Stimulated activated CD4-positive, alpha-beta T cell treated with anti-CD3 and anti-CD28 coated beads, Interleukin-4, amount 100 ng/mL, for 24 hours (primary cell): ENCODE measurements around the gene TMEM121.

Experiments used
- DNase-seq: peaks from one replicate; pipeline ENCODE4 v3.0.0-alpha.2; 2020

The TMEM121 gene

DNA sequence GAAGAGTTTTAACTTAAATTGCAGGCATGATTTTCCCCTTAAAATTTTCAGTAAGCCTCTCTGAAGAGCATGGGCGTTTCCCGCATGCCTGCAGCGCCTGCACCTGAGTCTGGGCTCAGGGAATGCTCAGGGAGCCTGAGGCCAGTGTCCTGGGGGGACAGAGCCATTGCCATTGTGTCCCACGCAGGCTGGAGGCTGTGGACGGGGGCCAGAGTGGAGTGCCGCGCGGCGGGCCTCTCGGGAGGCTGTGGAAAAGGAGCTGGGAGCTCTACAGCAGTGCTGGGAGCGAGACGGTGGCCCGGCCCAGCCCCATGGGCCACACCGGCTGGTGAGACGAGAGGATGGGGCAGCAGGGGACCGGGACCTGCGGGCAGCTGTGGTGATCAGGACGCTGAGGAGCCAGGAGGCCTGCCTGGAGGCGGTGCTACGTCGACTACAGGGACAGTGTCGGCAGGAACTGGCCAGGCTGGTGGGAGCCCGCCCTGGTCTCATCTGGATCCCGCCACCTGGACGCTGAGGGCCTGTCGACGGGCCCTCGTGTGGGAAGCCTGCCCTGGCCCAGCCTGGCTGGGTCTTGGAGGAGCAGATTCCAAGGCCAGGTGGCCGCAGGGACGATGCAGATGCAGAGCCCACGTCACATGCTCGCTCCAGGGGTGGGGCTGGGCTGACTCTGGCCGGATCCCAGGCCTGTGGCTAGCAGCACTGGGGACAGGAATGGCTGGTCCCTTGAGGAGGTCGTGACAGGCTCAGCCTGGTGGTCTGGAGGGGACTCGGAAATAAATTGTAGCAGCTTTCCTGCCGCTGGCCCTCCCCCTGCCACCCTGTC, 27.7 kb upstream of the TMEM121 start:
- no peak for DNase-seq

DNA sequence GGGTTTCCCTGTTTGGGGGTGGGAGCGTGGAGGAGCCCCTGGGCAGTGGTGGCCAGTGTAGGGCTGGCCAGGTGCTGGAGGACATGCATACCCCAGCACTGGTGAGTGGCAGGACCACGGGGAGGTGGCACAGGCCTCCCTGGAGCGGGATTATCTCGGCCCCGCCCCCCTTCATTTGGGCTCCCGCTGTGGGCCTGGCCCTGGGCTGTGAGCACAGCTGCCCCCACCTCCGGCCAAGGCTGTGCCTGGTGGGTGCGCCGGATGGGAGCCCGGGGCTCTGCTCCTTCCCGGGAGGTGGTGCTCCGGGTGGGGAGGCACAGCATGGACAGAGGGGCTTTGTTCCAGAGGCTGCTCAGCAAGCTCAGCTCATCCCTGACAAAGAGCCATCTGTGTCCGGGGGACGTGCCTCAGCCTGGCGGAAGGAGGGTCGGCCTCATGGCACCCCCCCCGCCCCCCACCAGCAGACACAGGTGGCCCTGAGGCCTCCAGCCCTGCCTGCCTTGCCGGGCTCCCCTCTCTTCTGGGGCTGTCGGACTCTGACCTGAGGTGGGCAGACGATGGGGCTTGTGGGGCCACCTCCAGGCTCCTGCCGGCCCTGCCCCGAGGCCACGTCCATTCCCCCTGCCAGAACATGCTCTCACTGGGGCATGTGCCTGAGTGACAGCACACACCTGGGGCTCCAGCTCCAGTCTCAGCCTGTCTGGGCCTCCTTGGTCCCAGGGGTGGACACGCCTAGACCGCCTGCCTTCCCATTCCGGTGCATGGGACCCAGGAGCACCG, 26.9 kb upstream of the TMEM121 start:
- DNase-seq: no peak

DNA sequence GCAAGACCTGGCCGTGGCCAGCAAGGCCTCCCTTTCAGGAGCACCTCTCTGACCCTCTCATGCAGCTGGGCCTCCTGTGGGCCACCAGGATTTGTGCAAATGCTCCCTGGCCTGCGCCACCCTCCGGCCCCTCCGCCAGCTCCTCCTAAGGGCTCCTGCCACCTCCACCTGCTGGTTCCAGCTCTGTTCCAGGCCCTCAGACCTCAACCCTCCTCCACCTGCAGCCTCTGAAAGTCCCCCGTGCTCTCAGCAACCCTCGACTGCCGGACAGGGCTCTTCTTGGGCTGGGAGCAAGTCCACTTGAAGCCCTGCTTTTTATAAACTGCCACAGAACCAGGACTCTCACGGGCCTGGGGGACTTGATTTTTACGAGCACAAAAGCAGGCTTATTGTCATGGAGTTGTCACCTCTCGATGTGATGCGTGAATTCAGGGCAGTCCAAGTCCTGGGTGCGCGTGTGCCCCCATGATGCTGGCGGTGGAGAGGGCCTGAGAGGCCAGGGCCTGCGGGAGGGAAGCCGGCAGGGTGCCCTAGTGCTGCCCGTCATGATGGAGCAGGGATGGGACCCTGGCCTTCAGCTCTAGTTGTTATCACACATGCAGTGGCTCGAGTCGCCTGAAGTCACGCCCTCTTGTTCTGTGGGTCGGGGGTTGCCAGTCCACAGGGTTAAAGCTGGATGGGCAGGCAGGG, 26.2 kb upstream of the TMEM121 start:
- DNase-seq: no peak

DNA sequence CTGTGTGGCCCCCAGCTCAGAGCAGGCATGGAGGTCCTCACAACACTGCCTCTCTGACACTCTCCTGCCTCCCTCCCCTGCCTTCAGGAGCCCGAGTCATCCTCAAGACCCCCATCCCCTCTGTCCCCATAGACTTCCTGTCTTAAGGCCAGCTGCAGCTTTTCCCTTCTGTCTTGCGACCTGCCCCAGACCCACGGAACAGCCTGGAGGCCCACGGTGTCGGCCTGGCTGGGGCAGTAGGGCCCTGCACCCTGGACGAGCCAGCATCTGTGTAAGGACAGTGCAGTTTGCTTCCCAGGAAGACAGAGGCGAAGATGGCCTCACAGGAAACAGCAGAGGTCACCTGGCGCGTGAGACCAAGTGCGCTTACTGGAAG, 25.7 kb upstream of the TMEM121 start:
- DNase-seq: no peak

DNA sequence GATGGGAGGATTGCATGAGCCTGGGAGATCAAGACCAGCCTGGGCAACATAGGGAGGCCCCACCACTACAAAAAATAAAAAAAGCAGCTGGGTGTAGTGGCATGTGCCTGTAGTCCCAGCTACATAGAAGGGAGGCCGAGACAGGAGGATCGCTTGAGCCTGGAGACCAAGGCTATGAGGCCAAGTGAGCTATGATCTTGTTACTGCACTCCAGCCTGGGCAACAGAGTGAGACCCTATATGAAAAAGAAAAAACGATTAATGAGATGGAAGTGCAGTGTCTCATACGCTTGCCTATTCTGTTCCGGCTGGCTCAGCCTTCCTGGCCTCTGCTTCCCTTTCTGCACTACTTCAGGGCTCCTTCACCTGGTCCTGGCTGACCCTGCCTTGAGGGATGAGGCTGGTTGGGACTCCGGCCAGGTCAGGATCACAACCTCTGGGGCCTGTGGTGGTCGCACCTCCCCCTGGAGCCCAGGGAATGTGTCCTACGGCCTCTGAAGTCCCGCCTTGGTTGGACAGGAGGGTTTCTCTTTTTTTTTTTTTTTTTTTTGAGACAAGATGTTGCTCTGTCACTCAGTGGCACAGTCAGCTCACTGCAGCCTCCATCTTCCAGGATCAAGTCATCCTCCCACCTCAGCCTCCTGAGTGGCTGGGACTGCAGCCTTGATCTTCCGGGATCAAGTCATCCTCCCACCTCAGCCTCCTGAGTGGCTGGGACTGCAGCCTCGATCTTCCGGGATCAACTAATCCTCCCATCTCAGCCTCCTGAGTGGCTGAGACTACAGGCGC, 24.7 kb upstream of the TMEM121 start:
- DNase-seq: no peak

DNA sequence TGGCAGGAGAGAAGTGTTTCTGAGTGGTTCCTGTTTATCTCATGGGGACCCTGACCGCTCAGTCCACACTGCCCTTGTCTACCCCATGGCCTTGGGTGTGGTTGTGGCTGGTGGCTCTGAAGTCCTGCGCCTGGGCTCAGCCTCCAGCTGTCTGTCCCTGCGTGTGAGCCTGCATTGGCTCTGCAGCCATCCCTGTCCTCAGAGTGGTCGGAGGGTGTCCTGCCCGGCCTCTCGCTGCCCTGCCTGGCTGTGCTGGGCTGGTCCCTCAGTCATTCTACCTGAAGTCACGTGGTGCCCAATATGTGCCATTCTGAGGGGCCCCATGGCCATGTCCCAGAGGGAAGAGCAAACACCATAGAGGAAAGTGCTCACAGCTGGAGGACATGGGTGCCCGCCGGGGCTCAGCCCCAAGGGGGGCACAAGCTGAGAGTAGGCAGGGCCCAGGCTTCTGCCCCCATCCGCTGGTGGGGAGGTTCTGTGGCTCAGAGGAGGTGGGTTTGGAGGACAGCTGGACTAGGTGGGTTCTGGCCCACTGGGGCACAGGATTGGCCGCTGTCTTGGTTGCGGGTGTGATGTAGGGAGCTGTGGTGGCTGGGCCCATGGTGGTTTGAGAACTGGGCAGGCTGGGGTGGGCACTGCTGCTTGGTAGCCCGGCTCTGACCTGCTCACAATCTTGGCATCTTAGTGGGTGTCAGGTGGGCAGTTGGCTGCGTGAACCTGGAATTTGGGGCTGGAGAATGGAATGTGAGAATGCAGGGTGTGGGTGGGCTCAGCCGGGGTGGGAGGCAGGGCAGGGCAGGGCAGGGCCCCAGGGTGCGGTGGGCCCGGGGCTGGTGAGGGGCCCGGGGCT, 23.7 kb upstream of the TMEM121 start:
- no peak for DNase-seq

DNA sequence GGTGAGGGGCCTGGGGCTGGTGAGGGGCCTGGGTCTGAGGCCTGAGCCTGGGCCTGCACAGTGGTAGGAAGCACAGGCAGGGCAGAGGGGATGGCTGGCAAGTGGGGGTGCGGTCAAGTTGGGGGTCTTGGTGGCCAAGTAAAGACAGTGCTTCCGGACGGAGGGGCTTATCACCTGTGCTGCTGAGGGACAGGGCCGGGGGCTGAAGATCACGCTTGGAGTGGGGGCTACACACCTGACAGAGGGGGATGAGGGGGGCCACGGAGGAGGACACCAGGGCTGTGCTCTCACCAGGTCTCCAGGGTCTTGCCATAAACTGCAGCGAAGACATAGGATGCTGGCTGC, 23.1 kb upstream of the TMEM121 start:
- DNase-seq: no peak

DNA sequence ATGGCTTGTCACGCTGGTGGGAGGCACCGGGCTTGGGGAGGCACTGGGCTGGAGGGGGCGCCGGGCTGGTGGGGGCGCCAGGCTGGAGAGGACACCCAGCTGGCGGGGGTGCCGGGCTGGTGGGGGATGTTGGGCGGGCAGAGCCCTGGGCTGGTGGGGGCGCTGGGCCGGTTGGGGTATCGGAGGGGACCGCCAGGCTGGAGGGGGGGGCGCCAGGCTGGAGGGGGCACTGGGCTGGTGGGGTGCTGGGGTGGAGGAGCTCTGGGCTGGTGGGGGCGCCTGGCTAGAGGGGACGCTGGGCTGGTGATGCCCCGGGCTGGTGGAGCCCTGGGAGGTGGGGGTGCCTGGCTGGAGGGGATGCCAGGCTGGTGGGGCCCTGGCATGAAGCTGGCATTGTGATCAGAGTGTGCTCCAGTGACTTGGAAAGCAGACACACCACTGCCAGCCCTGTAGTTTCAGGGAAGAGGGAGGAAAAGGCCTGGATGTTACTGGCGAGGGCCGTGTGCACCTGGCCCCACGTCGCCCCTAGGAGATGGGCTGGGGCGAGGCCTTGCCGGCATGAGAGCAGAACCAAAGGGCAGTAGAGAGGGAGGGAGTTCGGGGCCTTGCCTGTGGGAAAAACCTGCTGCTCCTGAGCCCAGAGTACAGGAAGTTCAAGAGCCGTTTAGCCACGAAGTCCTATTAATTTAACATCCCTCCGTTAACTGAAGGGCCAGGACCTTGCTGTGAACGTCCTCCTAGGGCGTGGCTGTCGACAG, 22.3 kb upstream of the TMEM121 start:
- no peak for DNase-seq

DNA sequence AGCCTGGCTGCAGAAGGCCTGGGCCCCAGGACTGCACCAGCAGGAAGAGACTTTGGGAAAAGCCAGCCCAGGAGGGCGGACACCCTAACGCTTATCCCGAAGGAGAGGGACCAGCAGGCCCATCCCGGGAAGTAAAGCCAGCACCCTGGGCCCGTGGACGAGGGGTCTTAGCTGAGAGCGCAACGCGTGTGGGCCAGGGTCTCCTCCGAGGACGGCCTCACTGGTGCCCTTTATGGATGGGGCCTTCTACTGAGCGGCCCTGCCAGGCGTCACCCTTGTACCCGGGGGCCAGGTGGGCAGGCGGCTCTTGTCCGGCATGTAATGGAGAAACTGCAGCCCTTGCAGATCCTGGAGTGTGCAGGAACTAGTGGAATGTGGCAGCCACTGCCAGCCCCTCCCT, 21.3 kb upstream of the TMEM121 start:
- no peak for DNase-seq

DNA sequence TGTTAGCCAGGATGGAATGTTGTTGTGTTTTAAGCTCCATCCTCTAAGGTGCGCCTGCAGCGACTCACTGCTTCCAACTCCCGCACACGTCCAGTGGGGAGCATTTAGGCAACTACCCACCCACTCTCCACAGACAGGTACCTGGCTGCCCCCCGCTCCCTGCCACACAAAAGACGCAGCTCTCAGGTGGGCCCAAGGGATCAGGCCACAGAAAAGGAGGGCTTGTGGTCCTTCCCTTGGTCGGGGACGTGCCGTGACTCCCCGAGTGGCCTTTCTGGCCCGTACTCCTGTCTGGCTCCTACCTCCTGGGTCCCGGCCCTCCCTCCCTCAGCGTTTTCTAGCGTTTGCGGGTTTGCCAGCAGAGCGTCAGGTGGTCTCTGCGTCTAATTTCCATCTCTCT, 19.1 kb upstream of the TMEM121 start:
- no peak for DNase-seq

DNA sequence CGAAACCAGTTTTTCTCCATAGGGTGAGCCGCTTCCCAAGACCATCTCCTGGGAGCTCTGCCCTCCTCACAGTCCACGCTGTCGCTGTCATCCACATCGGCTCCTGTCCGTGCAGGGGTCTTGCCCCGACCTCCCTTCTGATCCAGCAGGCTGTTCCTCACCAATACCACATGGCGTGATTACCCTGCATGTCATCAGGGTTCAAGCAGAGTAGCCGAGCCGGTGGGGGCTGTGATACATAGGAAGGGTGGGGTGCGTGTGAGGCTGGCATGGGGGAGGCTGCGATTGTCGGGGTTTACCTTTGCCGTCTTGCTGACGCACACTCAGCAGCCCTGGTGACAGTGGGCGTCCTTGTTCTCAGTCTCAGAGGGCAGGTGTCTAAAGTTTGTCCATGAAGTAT, 18.3 kb upstream of the TMEM121 start:
- DNase-seq: no peak

DNA sequence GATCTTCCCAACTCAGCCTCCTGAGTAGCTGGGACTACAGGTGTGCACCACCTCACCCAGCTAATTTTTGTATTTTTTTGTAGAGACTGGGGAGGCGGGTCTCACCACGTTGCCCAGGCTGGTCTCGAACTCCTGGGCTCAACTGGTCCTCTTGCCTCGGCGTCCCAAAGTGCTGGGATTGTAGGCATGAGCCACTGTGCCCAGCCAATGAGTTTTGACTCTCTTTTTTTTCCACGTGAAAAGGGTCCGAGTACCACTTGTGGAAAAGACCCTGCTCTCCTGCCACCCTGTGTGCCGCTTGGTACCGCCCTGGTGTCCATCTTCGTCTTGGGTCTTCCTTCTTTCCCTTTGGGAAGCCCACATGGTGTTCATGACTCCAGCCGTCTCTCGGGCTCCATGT, 17.8 kb upstream of the TMEM121 start:
- no peak for DNase-seq

DNA sequence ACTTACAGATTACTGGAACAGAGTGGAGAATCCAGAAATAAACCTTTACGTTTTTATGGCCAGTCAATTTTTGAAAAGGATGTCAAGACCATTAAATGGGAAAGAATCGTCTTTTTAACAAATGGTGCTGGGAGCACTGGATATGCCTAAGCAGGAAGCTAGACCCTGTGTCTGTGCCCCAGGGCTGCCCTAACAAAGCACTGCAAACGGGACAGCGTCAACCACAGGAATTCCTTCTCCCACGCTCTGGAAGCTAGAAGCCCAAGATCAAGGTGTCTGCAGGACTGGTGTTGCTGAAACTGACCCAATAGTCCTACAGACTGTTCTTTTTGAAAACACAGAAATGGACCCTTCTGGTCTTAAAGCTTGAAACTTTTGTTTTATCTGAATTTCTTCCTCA, 9.3 kb upstream of the TMEM121 start:
- no peak for DNase-seq

DNA sequence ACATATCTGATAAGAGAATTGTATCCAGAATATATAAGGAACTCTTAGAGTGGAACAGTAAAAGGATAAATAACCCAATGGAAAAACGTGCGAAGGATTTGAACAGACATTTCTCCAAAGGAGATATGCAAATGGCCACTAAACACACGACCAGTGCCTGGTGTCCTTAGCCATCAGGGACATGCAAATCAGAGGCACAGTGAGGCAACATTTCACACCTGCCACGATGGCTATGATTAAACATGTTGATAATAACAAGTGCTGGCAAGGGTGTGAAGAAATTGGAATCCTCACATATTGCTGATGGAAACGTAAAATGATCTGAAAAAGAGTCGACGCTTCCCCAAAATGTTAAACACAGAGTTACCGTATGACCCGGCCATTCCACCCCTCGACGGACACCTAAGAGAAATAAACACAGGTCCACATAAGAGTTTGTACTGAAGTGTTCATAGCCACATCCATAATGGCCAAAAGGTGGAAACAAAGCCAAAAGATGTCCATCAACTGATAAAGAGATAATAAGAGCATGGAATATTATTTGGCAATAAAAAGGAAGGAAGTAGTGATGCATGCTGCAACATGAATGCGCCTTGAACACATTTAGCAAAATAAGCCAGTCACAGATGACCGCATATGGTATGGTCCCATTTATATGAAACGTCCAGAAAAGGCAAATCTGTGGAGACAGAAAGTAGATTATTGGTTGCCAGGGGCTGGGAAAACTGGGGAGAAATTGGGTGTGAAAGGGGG, 6.3 kb upstream of the TMEM121 start:
- no peak for DNase-seq

DNA sequence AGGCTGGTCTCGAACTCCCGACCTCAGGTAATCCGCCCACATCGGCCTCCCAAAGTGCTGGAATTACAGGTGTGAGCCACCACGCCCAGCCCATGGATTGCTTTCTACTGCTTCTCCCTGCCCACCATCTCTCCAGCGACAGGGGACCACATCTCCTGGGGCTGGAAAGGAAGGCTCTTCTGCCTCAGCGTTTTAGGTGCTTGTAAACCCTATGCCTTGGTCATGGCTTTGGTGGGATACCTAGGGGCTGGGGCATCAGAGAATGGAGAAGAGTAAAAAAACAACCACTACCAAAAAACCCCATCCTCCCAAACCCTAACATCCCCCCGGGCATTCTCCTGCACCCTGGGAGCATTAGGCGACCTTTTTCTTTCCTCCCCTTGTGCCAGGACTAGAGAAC, 1.1 kb upstream of the TMEM121 start:
- DNase-seq: no peak

DNA sequence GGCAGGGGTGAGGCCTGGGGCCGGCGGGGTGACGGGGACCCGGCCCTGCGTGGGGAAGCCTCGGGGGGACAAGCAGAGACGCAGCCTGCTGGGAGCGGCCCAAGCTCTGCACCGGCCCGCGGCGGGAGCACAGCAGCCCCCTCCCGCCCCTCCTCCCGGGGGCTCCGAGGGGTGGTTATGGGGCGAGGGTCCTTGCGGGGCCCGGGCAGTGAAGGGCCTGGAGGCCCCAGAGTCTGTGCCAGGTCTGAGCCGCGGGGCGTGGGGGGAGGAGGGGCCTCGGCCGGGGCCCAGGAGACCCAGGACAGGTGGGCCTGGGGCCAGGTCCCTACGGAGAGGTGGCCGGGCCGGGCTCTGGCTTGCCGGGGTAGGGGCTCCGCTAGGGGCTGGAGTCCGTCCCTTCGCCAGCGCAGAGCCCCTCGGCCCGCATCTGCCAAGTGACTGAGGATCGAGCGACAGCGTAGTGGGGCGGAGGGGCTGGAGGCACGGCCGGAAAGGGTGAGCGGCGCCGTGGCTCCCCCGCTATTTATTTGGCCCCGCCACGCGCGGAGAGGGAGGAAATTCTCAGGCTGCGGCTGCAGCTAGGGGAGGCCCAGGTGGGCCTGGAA, 495 bp downstream of the TMEM121 start:
- no peak for DNase-seq

DNA sequence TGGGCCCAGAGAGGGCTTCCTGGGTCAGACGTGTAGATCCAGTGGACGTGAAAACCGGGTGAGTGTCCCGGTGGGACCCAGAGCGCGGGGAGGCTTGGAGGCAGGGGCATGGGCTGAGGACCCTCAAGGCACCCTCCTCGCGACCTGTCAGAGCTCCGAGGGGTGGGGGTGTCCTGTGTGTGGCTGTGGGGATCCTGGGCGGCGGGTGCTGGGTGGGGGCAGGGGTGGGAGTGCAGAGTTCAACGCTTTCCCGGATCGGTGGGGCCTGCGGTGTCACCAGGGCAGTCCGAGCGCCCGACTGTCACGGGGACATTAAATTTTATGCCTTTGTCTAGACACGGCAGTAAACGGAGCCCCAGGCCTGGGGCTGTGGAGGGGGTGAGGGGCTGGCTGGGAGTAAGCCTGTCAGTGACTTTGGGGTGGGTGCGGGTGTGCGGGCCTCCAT, 1.0 kb downstream of the TMEM121 start:
- no peak for DNase-seq

DNA sequence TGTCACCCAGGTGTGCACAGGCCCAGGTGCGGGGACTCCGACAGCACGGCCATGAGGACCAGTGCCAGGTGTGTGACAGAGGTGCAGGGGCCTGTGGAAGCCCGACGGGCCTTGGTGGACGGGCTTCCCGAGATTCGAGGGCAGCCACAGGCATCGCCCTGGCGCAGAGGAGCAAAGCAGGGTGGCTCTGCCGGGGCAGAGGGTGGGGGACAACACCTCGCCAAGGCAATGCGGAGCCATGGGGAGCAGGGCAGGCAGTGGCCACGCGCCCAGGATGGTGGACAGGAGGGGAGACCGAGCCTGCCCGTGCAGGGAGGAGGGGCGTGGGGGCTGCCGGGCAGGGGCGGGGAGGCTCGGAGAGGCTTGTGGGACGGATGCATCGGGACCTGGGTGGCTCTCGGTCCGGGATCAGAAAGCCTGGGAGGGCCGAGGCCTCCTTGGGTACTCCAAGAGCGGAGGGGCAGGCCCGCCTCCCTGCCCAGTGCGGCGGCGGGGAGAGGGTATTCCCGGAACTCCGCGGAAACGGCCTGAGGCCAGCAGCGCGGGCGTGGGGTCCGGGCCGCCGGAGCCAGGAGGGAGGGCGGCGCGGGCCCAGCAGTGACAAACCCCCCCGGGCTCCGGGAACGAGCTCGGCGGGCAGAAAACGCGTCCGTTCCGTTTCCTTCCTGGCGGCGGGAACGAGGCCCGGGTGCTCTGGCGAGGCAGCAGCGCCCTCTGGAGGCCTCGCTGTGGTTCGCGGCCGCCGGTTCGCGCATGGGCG, 1.6 kb downstream of the TMEM121 start:
- peak; percentile 81 for DNase-seq

DNA sequence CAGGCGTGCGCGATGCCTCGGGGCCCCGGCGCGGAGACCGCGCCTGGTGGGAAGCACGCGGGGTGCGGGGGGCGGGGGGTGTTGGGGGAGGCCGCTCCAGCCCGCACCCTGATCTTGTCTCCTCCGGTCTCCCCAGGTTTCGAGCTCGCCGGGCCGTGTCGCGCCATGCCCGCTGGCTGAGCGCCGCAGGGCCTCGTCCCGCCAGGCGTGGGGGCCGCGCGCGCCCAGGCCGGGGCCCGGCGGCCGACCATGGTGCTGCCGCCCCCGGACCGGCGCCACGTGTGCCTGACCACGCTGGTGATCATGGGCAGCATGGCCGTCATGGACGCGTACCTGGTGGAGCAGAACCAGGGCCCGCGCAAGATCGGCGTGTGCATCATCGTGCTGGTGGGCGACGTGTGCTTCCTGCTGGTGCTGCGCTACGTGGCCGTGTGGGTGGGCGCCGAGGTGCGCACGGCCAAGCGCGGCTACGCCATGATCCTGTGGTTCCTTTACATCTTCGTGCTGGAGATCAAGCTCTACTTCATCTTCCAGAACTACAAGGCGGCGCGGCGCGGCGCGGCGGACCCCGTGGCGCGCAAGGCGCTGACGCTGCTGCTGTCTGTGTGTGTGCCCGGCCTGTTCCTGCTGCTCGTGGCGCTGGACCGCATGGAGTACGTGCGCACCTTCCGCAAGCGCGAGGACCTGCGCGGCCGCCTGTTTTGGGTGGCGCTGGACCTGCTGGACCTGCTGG, 2.4 kb downstream of the TMEM121 start:
- peak; percentile 78 for DNase-seq
